Gastroesophageal sphincter (tissue), 3 donors: ENCODE data around the gene DCLK1.

Source experiments
- CTCF ChIP-seq, 4 experiments: fragments of 200-600 bp in 2 of 4; fragments of 450-650 bp in 2 of 4; sonication (generic) in 1 of 4; IDR thresholded peaks; one replicate each; pipeline ENCODE4 v1.5.1; 2017 to 2019; ENCODE audit warnings: antibody characterized with exemption in 4 of 4, mild to moderate bottlenecking in 2 of 4, moderate library complexity in 2 of 4
- EP300 ChIP-seq: sonication (generic); formaldehyde crosslinking; IDR thresholded peaks from one replicate; pipeline ENCODE4 v1.6.1; 2017; ENCODE audit warnings: antibody characterized with exemption, mild to moderate bottlenecking
- POLR2A ChIP-seq, 2 donors: fragments of 450-650 bp; IDR thresholded peaks; one replicate each; pipeline ENCODE4 v1.6.1; 2017; ENCODE audit warnings: antibody characterized with exemption in 2 of 2, mild to moderate bottlenecking in 2 of 2, moderate library complexity in 1 of 2
- POLR2AphosphoS5 ChIP-seq: sonication (generic); formaldehyde crosslinking; IDR thresholded peaks from one replicate; pipeline ENCODE4 v1.6.1; 2017; ENCODE audit warnings: antibody characterized with exemption

GRCh38 chr13:35894636-35895035 is 236.5 kb downstream of the DCLK1 start:
- TF ChIP-seq EP300 (no peak), CTCF (IDR thresholded peaks at IDR 0.05) (no peak), POLR2A (IDR thresholded peaks at IDR 0.05) (no peak), POLR2AphosphoS5 (no peak)
